Neural cell (in vitro differentiated cells): Measurements from ENCODE around the gene PCNX2. TPM values are rescaled to one million over a fixed set of nuclear protein-coding genes. Genes with fewer than 3 reads are reported as not detected.

ENCODE experiments used
- H2AFZ ChIP-seq: fragments of 200-600, 300-800 bp; sonication (generic), shearing (Covaris generic); 2 replicates; pipeline ENCODE4 v1.6.0; 2014; ENCODE audit warnings: low read depth, mild to moderate bottlenecking, antibody characterized with exemption, low read length, moderate library complexity
- H3F3A ChIP-seq: fragments of 200-600 bp; shearing (Covaris generic); 2 replicates; pipeline ENCODE4 v1.6.1; 2016; ENCODE audit warnings: mild to moderate bottlenecking, moderate library complexity, mixed read lengths, antibody characterized with exemption, low read length; ENCODE audit not compliant: insufficient read depth, poor library complexity, severe bottlenecking
- H3K27ac ChIP-seq: fragments of 200-600, 300-800 bp; sonication (generic), shearing (Covaris generic); 2 replicates; pipeline ENCODE4 v1.5.1; 2014; ENCODE audit warnings: mild to moderate bottlenecking, low read length, moderate library complexity
- H3K27me3 ChIP-seq: fragments of 300-800, 200-600 bp; sonication (generic), shearing (Covaris generic); 2 replicates; pipeline ENCODE4 v1.6.0; 2014; ENCODE audit warnings: mild to moderate bottlenecking, low read depth, low read length, moderate library complexity; ENCODE audit not compliant: insufficient read depth
- H3K36me3 ChIP-seq: fragments of 300-800, 200-600 bp; sonication (generic), shearing (Covaris generic); 2 replicates; pipeline ENCODE4 v1.5.1; 2014; ENCODE audit warnings: mild to moderate bottlenecking, antibody characterized with exemption, low read length, moderate library complexity; ENCODE audit not compliant: insufficient read depth
- H3K4me2 ChIP-seq: fragments of 300-800, 200-600 bp; sonication (generic), shearing (Covaris generic); 2 replicates; pipeline ENCODE4 v1.6.0; 2014; ENCODE audit warnings: mild to moderate bottlenecking, low read length
- H3K4me3 ChIP-seq: fragments of 300-800, 200-600 bp; sonication (generic), shearing (Covaris generic); 2 replicates; pipeline ENCODE4 v1.5.1; 2014; ENCODE audit warnings: mild to moderate bottlenecking, low read length, moderate library complexity
- H3K79me2 ChIP-seq: fragments of 200-600 bp; shearing (Covaris generic); replicated peaks from 2 replicates; pipeline ENCODE4 v1.6.0; 2014; ENCODE audit warnings: mild to moderate bottlenecking, low read length, moderate library complexity; ENCODE audit not compliant: insufficient read depth
- H3K9ac ChIP-seq: fragments of 300-800, 200-600 bp; sonication (generic), shearing (Covaris generic); 2 replicates; pipeline ENCODE4 v1.6.1; 2016; ENCODE audit warnings: mild to moderate bottlenecking, low read length, mixed read lengths
- H3K9me2 ChIP-seq: fragments of 200-600 bp; shearing (Covaris generic); 2 replicates; pipeline ENCODE4 v1.6.1; 2016; ENCODE audit warnings: mild to moderate bottlenecking, low read length, mixed read lengths; ENCODE audit not compliant: insufficient read depth
- H3K9me3 ChIP-seq: fragments of 200-600, 300-800 bp; sonication (generic), shearing (Covaris generic); 2 replicates; pipeline ENCODE4 v1.6.1; 2016; ENCODE audit warnings: mild to moderate bottlenecking, mixed run types, low read length, moderate library complexity, mixed read lengths
- H4K20me1 ChIP-seq: fragments of 200-600 bp; shearing (Covaris generic); 2 replicates; pipeline ENCODE4 v1.6.1; 2016; ENCODE audit warnings: mild to moderate bottlenecking, mixed run types; ENCODE audit not compliant: insufficient read depth
- EP300 ChIP-seq: fragments of 450-650 bp; conservative IDR thresholded peaks from 2 replicates; pipeline ENCODE4 v1.6.1; 2014; ENCODE audit warnings: antibody characterized with exemption, mild to moderate bottlenecking, moderate library complexity; ENCODE audit not compliant: poor library complexity, severe bottlenecking
- EZH2 ChIP-seq: fragments of 200-600, 300-800 bp; shearing (Covaris generic), sonication (generic); IDR thresholded peaks from 2 replicates; pipeline ENCODE4 v1.6.1; 2014; ENCODE audit warnings: antibody characterized with exemption, low read length, borderline replicate concordance, mild to moderate bottlenecking; ENCODE audit not compliant: insufficient read depth, poor library complexity, severe bottlenecking
- MXI1 ChIP-seq: fragments of 450-650 bp; conservative IDR thresholded peaks from 2 replicates; pipeline ENCODE4 v1.6.1; 2014; ENCODE audit warnings: antibody characterized with exemption, mild to moderate bottlenecking; ENCODE audit not compliant: poor library complexity, severe bottlenecking
- POLR2AphosphoS5 ChIP-seq: IDR thresholded peaks from 2 replicates; pipeline ENCODE4 v1.6.1; 2012
- RAD21 ChIP-seq: fragments of 450-650 bp; conservative IDR thresholded peaks from 2 replicates; pipeline ENCODE4 v1.6.1; 2014; ENCODE audit warnings: antibody characterized with exemption, mild to moderate bottlenecking, moderate library complexity
- SMC3 ChIP-seq: fragments of 450-650 bp; conservative IDR thresholded peaks from 2 replicates; pipeline ENCODE4 v1.6.1; 2014; ENCODE audit warnings: antibody characterized with exemption, mild to moderate bottlenecking, moderate library complexity; ENCODE audit not compliant: poor library complexity
- TAF1 ChIP-seq: IDR thresholded peaks from 2 replicates; pipeline ENCODE4 v1.6.1; 2012; ENCODE audit warnings: low read depth
- polyA plus RNA-seq: library from polyadenylated mRNA; depleted of rRNA; stranded (reverse); fragments of >200 nt; gene quantifications from 2 replicates; pipeline ENCODE4 v1.2.3, GENCODE V29; 2014
- TF ChIP-seq, protein P1 (sequence below): fragments of 450-650 bp; IDR thresholded peaks from 2 replicates; pipeline ENCODE4 v1.5.1; 2014; ENCODE audit warnings: antibody characterized with exemption, mild to moderate bottlenecking, moderate library complexity; ENCODE audit not compliant: poor library complexity, severe bottlenecking
- TF ChIP-seq, protein P2 (sequence below): IDR thresholded peaks from 2 replicates; pipeline ENCODE4 v1.6.1; 2012; ENCODE audit warnings: borderline replicate concordance

PCNX2 gene
- polyA plus RNA-seq, 1 donor from 2014 or later, result 17.2 TPM

DNA sequence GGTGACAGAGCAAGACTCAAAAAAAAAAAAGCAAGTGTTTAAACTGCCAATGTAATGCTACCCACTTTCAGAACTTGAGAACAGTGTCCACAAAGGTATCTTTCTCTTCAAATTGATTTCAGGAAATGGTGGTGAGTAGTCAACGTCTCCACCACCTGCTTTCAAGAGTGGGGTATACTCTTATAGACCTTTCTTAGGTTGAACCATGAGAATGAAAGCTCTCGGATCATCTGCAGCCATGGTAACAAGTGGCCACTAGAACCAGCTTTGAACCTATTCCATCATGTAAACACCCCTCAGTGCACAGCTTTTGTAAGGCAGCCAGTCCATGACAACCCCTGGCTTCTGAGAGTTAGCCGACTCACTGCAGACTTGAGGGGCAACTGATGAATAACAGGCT lies 237.7 kb downstream of the PCNX2 start:
- Histone ChIP-seq H3K4me2 (no peak overlapping the region), H3K9ac (no peak overlapping the region), H2AFZ (no peak overlapping the region), H3K36me3 (no peaks in the 10 kb centered on the region), H3K27ac (no peak overlapping the region), H3K27me3 (no peaks in the 10 kb centered on the region), H3K4me3 (no peak overlapping the region), H3F3A (no peaks in the 10 kb centered on the region), H3K9me3 (no peaks in the 10 kb centered on the region), H4K20me1 (no peaks in the 10 kb centered on the region), H3K79me2 (no peaks in the 10 kb centered on the region), H3K9me2 (no peaks in the 10 kb centered on the region)
- no peak for TF ChIP-seq EP300
- TF ChIP-seq RAD21, result no peak
- TF ChIP-seq MXI1, result no peak
- TF ChIP-seq, protein P1, sequence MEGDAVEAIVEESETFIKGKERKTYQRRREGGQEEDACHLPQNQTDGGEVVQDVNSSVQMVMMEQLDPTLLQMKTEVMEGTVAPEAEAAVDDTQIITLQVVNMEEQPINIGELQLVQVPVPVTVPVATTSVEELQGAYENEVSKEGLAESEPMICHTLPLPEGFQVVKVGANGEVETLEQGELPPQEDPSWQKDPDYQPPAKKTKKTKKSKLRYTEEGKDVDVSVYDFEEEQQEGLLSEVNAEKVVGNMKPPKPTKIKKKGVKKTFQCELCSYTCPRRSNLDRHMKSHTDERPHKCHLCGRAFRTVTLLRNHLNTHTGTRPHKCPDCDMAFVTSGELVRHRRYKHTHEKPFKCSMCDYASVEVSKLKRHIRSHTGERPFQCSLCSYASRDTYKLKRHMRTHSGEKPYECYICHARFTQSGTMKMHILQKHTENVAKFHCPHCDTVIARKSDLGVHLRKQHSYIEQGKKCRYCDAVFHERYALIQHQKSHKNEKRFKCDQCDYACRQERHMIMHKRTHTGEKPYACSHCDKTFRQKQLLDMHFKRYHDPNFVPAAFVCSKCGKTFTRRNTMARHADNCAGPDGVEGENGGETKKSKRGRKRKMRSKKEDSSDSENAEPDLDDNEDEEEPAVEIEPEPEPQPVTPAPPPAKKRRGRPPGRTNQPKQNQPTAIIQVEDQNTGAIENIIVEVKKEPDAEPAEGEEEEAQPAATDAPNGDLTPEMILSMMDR, result no peak
- TF ChIP-seq POLR2AphosphoS5, result no peak
- no peak for TF ChIP-seq TAF1
- TF ChIP-seq, protein P2, sequence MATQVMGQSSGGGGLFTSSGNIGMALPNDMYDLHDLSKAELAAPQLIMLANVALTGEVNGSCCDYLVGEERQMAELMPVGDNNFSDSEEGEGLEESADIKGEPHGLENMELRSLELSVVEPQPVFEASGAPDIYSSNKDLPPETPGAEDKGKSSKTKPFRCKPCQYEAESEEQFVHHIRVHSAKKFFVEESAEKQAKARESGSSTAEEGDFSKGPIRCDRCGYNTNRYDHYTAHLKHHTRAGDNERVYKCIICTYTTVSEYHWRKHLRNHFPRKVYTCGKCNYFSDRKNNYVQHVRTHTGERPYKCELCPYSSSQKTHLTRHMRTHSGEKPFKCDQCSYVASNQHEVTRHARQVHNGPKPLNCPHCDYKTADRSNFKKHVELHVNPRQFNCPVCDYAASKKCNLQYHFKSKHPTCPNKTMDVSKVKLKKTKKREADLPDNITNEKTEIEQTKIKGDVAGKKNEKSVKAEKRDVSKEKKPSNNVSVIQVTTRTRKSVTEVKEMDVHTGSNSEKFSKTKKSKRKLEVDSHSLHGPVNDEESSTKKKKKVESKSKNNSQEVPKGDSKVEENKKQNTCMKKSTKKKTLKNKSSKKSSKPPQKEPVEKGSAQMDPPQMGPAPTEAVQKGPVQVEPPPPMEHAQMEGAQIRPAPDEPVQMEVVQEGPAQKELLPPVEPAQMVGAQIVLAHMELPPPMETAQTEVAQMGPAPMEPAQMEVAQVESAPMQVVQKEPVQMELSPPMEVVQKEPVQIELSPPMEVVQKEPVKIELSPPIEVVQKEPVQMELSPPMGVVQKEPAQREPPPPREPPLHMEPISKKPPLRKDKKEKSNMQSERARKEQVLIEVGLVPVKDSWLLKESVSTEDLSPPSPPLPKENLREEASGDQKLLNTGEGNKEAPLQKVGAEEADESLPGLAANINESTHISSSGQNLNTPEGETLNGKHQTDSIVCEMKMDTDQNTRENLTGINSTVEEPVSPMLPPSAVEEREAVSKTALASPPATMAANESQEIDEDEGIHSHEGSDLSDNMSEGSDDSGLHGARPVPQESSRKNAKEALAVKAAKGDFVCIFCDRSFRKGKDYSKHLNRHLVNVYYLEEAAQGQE, result no peak
- no peak for TF ChIP-seq EZH2
- no peak for TF ChIP-seq SMC3

DNA sequence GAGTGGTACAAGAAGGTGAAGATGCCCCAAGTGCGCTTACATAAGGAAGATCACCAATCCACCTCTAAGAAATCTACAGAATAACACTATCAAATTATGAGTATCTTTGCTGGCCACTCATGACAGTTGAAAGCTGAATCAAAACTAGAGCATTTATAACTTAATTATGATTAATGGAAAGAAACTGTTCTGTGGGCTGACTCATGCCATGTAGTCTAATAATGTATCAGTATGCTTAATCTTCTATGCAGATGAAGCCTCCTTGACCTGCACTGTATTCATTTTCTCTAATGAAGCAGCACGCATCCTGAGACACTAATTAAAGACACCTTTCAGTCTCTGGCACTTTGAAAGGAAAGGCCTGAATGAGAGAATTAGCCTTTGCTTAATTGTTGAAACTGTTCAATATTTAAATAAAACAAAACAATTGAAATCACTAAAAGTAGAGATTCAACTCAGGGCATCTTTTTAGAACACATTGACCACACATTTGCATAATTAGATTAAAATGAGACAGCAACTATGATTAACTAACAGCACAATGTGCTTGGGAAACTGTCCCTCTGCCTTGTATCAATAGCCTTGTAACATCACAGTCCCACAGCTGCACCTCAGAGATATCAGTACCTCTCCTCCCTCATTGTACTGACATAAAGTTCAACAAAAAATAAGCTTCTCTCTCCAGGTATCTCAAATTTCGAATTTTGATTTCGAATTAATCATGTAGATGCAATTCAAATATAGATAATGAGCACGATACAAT lies 239.5 kb downstream of the PCNX2 start:
- Histone ChIP-seq H3K9me3 (no peaks in the 10 kb centered on the region), H3K4me3 (no peak overlapping the region), H3F3A (no peaks in the 10 kb centered on the region), H2AFZ (no peak overlapping the region), H3K27me3 (no peaks in the 10 kb centered on the region), H3K79me2 (no peaks in the 10 kb centered on the region), H3K9ac (no peak overlapping the region), H3K36me3 (no peaks in the 10 kb centered on the region), H4K20me1 (no peaks in the 10 kb centered on the region), H3K27ac (no peak overlapping the region), H3K9me2 (no peaks in the 10 kb centered on the region), H3K4me2 (no peak overlapping the region)
- no peak for TF ChIP-seq TAF1
- TF ChIP-seq MXI1, result no peak
- TF ChIP-seq EP300, result no peak
- TF ChIP-seq, protein P2, result no peak
- no peak for TF ChIP-seq EZH2
- no peak for TF ChIP-seq POLR2AphosphoS5
- TF ChIP-seq RAD21, result no peak
- no peak for TF ChIP-seq SMC3
- TF ChIP-seq, protein P1, result no peak
